HL-60/S4 treated with retinoic acid at 250 ng/mL for 4 days and 3 days (cell line): ENCODE measurements around the gene SORCS1.

ENCODE experiments used
- in situ Hi-C: fragments of 300-500 bp; cut with MboI; formaldehyde crosslinking; loops from 2 replicates; pipeline ENCODE4 v1.7.0; 2022; ENCODE audit warnings: low sequenced_read_pairs

Gene SORCS1

GRCh38 chr10:106826716-106827115 is 337.8 kb downstream of the SORCS1 start:
- in situ Hi-C loops, result no loop called here

- in situ Hi-C loops, result no loop called here
Measured at GRCh38 chr10:106825576-106826364, 338.7 kb downstream of the SORCS1 start.

DNA sequence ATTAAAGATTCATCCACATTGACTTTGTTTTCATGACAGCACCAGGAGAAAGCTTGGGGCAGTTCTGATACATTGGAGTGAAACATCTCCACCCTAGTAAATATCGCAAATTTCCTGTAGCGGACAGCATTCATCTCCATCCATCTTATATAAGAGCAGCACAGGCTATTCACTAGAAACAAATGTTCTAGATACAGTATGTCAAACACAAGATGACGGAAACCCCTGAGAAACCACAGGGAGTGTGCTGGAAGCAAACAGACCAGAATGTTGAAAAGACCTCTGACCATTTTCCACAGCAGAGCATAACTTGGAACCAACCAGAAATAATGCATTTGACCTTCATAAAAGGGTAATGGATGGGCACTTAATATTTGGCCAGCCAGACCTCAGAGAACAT is 343.9 kb downstream of the SORCS1 start:
- in situ Hi-C loops, result no loop called here

GRCh38 chr10:106819490-106819889 is 345.0 kb downstream of the SORCS1 start:
- in situ Hi-C loops, result no loop called here

- in situ Hi-C loops, result no loop called here
Measured at GRCh38 chr10:106816318-106817085, 348.0 kb downstream of the SORCS1 start.

GRCh38 chr10:106815427-106816043 is 349.0 kb downstream of the SORCS1 start:
- in situ Hi-C loops, result no loop called here

DNA sequence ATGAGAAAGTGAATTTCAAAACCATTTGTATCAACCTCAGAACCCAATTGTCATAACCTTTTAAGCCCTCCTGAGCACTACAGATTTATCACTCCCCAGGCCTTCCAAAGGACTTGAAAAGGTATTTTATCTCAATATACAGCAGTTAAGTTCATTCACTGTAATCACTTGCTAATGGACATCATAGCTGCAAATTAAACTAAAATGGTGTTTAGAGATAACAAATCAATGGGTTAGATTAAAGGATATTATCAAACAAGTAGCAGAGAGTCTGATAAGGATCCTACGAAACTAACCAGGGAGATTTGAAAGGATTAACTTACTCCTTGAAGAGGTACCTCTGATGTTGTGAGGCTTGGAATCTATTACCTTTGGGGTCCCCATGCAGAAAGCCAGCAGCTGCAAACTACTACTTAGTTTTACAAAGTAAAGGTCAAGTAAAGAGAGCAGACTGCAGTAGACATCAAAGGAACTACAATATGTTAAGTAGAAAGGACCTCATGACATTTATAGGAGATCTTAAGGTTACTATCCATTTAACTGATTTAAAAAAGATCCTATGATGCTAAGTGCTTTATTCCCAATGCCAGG is 359.4 kb downstream of the SORCS1 start:
- in situ Hi-C loops, result no loop called here

- in situ Hi-C loops, result no loop called here
Measured at GRCh38 chr10:106802949-106803348, 361.6 kb downstream of the SORCS1 start.

GRCh38 chr10:106799776-106800175 is 364.7 kb downstream of the SORCS1 start:
- in situ Hi-C loops, result no loop called here

- in situ Hi-C loops, result no loop called here
Measured at GRCh38 chr10:106795619-106796018, 368.9 kb downstream of the SORCS1 start.

DNA sequence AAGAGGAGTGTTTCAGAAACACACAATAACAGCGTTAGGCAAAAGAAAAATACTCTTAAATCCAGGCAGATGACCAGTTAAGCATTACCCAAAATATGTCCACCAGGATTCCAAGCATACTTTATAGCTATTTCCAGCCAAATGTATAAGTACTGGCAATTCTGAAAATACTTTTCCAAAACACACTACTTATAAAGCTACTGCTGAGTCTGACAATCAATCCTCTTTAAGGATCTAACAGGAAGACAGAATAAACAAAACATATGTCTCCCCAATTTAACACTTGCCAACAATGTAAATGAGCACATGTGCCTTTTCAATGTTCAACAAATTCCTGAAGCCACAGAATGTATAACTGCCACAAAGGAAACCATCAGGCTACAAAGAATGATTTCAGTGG is 370.9 kb downstream of the SORCS1 start:
- in situ Hi-C loops, result no loop called here

DNA sequence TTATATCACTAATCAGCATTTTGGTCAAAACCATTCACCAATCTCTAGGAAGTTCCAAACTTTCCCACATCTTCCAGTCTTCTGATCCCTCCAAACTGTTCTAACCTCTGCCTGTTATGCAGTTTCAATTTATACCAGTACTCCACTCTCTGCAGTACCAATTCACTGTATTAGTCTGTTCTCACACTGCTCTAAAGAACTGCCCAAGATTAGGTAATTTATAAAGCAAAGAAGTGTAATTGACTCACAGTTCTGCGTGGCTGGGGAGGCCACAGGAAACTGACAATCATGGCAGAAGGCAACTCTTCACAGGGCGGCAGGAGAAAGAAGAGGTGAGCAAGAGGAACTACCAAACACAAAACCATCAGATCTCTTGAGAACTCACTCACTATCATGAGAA is 374.9 kb downstream of the SORCS1 start:
- in situ Hi-C loops, result no loop called here

DNA sequence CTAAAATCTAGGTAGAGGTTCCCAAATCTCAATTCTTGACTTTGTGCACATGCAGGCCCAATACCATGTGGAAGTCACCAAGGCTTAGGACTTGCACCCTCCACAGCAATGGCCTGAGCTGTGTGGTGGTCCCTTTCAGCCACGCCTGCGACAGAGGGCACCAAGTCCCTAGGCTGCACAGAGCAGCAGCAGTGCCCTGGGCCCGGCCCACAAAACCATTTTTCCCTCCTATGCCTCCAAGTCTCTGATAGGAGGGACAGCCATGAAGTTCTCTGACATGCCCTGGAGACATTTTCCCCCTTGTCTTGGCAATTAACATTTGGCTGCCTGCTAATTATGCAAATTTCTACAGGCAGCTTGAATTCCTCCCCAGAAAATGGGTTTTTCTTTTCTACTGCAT is 375.5 kb downstream of the SORCS1 start:
- in situ Hi-C loops, result no loop called here

DNA sequence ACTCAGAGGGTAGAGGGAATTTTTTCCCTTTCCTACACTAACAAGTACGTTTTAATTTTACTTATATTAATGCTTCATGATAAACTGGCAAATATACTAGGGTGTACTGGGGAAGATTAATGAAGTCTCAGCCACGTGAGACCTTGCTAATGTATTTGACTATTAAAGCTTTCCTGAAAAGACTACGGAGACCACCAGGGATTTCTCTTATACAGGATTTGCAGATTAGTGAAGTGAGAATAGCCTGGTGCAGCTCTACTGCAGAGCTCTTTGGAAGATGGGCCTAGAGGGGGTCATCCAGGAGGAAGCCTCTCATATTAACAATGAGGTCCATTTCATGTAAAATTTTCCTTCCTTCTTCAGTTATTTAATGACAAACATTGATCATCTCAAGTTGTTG is 379.0 kb downstream of the SORCS1 start:
- in situ Hi-C loops, result no loop called here

DNA sequence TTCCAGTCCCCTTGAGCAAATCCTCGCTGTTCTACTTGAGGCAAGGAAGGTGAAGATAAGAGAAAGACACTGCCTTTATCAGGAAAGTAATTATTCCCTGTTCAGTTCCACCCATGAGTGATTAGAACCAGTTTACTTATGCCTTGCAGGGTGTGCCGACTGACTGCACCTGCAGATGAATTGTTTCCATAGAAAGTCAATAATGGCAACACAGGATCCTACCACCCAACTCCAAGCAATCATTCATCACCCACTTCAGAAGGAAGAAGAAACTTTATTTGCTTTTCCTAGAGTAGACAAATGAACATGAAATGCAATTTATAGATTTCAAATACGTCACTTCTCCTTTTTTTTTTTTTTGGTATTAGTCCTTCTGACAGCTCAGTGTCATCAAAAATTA is 383.9 kb downstream of the SORCS1 start:
- in situ Hi-C loops, result no loop called here

- in situ Hi-C loops, result no loop called here
Measured at GRCh38 chr10:106777841-106778240, 386.7 kb downstream of the SORCS1 start.

DNA sequence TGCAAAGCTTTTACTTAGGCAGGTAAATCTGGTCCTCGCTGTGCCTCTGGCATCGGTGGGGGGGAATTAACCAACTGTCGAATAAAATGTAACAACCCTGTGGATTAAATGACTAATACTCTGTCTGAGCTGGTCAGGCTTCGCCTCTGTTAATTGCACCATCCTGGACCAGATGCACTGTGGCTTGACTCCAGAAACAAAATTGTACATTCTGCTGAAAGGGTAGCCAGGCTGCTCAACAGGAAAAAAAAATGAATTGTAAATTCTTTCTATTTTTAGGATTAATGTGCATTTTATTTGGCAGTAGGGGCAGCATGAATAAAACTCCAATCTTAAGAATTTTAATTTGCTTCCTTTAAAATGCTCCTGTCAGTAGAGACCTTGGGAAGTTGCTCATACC is 389.4 kb downstream of the SORCS1 start:
- in situ Hi-C loops, result no loop called here

DNA sequence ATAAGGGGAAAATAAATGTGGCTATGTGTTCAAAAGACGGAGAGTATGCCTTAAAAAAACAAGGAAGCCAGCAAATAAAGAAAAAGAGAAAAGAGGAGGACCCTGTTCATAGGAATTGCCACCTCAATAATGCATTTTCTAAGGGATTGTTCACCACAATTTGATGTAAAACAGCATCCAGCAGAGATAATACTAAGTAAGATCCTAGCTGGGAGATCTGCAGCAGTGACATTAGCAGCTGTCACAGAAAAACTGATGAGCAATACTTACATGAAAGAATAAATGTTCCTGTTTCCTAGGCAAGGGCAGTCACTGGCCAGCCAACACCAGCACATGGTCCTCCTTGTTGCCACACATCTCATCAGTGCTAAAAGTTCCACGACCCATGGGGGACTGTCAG is 391.5 kb downstream of the SORCS1 start:
- in situ Hi-C loops, result no loop called here

- in situ Hi-C loops, result no loop called here
Measured at GRCh38 chr10:106771154-106771553, 393.4 kb downstream of the SORCS1 start.

- in situ Hi-C loops, result no loop called here
Measured at GRCh38 chr10:106768204-106768603, 396.3 kb downstream of the SORCS1 start.

- in situ Hi-C loops, result no loop called here
Measured at GRCh38 chr10:106765928-106766327, 398.6 kb downstream of the SORCS1 start.
